NCI-H82 treated with DMSO at 0.1 percent for 48 hours (cell line): Measurements from ENCODE around the gene KLHDC7B.
"Not testable (repeated sequence)": the region's sequence is repeated elsewhere in the genome, so short reads cannot be mapped to it uniquely, and the experiment has no call there.

Source experiments
- DNase-seq: peaks from one replicate; lab custom pipeline; 2025; ENCODE audit not compliant: unreplicated experiment; lab: John Stamatoyannopoulos, UW

The KLHDC7B gene

DNA sequence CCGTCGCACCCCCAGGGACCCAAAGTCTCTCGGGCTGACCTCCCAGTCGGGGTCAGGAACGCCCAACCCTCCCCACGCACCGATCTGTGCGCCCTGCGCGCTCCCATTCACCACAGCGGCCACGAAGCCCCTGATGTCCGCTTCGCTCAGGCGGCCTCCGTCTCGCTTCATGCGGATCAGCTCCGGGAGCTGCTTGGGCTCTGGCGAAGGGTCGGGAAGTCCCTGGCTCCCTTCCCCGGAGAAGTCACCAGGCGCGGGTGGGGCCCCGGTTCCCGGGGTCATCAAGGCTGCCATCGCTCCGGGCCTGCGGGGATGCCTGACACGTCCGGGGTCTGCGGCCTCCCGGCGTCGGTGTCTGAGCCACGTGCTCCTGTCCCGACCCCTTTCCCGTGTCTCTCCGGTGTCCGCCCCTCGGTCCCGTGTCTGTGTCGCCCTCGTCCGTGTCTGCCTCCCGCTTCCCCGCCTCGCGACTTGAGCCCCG, 16.2 kb upstream of the KLHDC7B start:
- DNase-seq = no peak

DNA sequence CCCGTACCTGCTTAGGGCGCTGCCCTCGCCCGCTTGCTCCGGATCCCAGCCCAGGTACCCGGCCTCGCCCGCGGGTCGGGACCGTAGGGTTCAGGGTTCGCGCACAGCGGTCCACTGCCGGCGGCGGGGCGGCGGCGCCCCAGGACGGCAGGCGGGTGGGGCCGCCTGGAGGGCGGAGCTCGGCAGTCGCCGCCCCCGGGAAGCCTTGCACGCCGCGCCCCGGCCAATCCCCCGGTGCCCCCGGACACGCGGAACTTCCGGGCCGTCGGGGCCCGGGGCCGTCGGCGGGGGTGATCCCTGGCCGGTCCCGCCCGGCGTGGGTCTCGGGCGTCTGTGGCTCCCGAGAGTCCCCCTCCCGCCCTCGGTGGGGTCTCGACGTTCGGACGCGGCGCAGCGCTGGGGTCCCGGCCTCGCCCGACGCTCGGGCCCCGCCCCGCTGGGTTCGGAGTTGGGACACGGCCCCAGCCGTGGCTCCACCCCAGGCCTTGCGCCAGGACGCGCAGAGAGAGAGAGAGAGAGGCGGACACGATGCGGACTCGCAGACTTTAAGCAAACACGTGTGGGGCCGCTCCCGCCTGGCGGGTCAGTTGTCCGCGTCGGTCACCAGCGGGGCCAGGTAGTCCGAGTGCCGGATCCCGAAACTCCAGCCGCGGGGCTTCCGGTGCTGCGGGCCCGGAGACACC, 15.7 kb upstream of the KLHDC7B start, which contains the start of gene TYMP:
Gene TYMP (minus strand): TSS at position 116 of the 683 bp plus-strand sequence. CDS start 303 bp downstream, outside the sequence.
- no peak for DNase-seq

DNA sequence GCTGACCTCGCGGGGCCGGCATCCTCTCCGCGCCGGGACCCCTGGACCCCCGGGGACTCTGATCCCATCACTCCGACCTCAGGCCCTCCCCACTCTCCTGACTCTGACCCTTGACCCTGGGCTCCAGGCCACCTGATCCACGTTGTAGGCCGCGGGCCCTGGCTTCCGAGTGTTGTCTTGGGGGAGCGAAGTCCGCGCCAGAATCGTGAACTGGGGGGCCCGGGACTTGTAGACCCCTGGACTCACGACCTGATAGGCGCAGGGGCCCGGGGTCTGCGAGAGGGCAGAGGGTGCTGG, 15.2 kb upstream of the KLHDC7B start:
- no peak for DNase-seq

DNA sequence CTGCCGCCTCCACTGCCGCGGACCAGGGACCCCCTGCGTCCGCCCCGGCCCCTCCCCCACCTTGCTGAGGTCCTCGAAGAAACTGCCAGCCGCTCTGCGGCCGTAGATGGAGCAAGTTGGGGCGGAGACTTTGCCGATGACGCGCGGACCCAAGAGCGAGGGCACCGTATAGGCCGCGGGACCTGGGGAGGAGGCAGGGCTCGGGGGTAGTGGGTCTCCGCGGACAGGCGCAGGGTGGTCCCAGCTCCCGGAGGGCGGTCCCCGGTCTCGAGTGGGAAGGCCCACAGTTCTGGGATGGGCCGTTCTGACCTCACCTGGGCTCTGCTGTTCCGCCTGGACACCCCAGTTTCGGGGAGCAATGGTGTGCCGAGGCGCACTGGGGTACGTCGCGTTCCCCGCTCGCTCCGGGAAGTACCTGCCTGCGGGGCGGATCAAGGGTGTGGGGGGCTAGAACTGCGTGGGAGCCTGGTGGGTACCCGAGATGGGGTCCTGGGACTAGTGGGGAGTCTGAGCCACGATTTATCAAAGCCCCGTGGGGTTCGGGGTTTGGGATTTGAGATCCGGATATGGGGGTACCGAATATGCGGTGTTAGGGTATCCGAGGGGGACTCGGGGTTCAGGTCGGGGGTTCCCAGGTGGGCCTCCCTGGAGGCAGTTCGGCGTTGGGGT, 14.7 kb upstream of the KLHDC7B start:
- DNase-seq = no peak

DNA sequence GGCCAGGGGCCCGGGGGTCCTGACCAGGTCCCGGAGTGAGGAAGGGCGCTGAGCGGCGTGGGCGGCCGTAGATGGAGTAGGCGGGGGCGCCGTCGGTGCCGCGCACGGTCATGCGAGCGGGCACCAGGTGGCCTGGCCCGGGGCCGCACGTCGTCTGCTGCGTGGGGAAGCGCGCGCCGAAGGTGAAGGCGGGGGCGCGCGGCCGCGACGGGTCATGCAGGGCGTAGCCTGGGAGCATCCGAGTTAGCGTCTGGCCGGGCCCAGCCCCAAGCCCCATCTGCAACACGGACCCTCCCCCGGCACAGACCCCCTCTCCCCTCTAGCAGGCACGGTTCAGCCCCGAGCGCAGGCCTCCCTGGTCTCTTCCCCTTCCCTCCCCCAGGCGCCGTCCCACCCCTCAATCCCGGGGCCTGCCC, 14.1 kb upstream of the KLHDC7B start:
- DNase-seq = no peak

DNA sequence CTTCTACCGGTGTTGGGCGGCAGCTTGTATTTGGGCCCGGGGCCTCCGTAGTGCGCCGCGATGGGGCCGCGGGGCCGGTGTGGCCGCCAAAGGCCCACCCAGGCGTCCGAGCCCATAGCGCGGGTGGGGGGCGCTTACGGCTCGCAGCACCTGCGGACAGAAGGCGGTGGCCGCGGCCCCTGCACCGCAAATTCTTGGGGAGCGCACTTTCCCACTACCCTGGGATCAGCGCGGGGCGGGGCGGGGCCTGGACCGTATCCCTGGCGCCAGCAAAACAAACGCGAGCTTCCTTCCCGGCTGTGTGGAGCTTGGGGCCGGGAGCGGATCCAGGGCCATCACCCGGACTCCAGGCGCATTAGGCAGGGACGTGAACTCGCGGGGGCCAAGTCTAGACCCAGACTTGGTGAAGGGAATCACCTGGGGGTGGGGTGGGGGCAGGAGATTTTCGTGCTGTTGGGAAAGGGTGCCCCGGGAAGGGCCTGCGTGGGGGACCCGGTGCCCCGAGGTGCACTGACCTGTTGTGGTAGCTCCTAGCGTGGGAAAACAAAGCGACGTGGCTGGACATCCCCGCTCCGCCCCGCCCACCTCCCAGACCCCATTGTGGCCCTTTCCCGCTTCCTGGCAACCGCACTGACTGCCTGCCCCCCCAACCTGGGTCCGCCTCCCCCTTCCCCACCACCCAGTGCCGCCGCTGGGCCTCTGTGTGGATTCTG, 13.6 kb upstream of the KLHDC7B start:
- DNase-seq = no peak

DNA sequence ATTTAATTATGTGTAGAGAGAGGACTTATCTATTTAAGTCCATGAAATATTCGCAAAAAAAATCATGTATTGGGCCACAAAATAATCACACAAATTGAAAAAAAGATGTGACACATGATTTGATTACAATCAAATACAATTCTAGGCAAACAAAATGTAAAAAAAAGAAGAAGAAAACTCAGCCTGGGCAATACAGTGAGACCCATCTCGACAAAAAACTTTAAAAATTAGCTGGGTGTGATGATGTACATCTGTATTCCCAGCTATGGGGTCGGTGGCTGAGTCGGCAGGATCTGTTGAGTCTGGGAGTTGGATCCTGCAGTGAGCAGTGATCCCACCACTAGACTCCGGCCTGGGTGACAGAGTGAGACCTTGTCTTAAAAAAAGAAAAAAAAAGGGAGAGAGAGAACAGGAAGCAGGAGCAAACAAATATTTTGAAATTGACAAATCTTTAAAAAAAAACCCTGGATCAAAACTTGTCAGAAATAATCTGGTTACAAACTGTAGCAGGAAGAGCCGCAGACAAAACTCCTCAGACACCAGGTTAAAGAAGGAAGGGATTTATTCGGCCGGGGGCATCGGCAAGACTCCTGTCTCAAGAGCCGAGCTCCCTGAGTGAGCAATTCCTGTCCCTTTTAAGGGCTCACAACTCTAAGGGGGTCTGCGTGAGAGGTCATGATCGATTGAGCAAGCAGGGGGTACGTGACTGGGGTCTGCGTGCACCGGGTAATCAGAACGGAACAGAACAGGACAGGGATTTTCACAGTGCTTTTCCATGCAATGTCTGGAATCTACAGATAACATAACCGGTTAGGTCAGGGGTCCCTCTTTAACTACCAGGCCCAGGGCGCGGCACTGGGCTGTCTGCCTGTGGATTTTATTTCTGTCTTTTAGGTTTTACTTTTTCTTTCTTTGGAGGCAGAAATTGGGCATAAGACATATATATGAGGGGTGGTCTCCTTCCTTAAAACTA, 12.6 kb upstream of the KLHDC7B start:
- DNase-seq = no peak

DNA sequence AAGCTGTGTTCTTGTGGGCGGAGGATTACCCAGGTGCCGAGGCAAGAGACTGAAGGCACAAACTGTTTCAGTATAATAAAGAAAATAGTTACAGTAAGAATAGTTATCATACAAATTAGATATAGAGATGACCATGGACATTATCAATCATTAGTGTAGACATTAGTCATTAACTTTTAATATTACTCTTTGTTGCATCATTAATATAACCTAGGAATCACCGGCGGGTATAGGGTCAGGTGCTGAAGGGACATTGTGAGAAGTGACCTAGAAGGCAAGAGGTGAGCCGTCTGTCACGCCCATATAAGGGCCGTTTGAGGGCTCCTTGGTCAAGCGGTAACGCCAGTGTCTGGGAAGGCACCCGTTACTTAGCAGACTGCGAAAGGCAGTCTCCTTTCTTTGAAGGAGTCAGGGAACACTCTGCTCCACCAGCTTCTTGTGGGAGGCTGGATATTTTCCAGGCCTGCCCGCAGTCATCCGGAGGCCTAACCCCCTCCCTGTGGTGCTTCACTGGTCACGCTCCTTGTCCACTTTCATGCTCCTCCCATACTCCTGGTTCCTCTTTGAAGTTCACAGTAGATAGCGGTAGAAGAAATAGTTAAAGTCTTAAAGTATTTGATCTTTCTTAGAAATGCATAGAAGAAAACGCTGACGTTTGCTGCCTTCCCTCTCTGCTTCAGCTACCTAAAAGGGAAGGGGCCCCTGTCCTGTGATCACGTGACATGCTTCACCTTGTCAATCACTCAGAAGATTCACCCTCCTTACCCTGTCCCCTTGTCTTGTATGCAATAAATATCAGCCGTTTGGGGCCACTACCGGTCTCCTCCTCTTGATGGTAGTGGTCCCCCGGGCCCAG, 11.6 kb upstream of the KLHDC7B start:
- not testable (repeated sequence) for DNase-seq

DNA sequence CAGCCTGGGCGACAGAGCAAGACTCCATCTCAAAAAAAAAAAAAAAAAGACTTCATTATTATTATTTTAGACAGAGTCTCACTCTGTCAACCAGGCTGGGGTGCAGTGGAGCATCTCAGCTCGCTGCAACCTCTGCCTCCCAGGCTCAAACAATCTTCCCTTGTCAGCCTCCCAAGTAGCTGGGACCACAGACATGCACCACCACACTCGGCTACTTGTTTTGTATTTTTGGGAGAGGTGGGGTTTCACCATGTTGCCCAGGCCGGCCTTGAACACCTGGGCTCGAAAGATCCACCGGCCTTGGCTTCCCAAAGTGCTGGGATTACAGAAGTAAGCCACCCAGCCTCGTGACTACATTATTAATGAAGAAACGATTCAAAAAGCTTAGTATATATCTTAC, 10.6 kb upstream of the KLHDC7B start:
- no peak for DNase-seq

DNA sequence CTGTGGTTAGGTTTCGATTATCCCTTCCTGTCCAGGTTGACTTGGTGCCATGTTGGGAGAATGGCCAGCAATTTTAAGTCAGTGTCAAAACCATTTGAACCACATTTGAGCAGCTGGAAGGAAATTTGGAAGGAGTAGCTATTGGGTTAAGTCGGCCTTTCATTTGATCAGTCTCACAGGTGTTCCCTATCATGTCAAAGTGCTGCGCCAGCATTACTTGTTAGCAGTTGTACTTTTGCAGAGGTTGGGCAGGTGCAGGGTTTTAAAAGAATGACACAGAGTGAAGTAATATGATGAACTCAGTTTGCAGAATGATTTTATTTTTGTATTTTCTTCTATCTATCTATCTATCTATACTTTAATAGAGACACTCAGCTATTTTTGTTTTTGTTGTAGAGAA, 9.5 kb upstream of the KLHDC7B start:
- no peak for DNase-seq

DNA sequence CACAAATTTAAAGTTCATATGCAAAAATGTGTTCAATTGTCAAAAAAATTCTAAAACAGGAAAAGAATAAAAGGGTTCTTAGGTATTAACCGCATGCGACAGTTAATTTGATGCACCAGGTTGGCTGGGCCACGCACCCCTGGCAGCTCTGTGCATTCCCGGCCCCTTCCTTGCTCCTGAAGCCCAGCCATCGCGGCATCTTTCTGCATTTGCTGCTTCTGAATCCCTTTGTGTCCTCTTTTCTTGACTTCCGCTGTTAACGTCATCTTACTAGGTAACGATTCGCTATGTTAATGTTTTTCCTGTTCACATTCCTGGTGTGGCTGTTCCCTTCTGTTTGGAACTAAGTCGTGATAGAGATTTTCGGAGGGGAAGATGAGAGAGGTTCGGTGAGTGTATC, 7.9 kb upstream of the KLHDC7B start:
- DNase-seq = no peak

DNA sequence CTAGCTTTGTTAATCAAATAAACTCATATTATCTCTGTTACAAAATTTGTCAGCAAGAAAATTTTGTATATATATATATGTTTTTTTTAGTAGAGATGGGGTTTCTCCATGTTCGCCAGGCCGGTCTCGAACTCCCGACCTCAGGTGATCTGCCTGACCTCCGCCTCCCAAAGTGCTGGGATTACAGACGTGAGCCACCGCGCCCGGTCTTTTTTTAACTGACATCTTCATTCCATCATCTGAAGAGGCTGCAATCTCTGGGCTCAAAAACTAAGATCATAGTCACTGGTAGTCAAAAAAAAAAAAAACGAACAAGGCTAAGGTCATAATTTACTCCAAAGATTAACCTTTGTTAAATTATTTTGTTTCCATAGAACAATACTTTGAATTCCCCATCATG, 5.3 kb upstream of the KLHDC7B start:
- DNase-seq = no peak

DNA sequence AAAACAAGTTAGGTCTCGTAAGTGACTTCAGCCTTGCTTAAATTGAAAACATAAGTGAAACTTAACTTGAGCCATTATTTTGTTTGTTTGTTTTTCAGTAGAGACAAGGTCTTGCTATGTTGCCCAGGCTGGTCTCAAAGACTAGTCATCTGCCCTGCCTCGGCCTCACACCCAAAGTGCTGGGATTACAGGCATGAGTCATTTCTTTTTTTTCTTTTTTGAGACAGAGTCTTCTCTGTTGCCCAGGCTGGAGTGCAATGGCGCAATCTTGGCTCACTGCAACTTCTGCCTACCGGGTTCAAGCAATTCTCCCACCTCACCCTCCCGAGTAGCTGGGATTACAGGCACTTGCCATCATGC, 4.1 kb upstream of the KLHDC7B start:
- not testable (repeated sequence) for DNase-seq

DNA sequence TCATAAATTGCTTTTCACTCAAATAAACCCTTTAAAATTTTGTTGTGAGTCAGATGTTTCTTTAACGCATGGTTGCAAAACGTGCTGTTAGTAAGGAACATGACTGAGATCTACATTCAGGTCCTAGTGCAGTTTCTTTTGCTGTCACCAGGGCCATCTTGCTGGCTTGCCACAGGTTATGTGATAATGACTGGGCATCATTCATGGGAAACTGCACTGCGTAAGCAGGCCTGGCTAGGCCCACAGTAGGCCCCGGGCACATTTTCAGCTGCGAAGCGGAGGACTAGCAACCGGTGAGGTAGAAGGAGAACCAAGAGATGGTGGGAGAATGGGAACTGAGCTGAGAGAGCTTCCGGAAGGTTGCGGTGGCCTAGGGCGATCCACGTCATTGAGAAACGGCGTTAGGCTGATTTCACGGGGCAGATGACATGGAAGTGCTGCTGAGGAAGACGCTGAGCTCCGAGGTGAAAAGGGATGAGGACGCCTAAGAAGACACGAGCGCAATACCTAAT, 3.2 kb upstream of the KLHDC7B start:
- no peak for DNase-seq

DNA sequence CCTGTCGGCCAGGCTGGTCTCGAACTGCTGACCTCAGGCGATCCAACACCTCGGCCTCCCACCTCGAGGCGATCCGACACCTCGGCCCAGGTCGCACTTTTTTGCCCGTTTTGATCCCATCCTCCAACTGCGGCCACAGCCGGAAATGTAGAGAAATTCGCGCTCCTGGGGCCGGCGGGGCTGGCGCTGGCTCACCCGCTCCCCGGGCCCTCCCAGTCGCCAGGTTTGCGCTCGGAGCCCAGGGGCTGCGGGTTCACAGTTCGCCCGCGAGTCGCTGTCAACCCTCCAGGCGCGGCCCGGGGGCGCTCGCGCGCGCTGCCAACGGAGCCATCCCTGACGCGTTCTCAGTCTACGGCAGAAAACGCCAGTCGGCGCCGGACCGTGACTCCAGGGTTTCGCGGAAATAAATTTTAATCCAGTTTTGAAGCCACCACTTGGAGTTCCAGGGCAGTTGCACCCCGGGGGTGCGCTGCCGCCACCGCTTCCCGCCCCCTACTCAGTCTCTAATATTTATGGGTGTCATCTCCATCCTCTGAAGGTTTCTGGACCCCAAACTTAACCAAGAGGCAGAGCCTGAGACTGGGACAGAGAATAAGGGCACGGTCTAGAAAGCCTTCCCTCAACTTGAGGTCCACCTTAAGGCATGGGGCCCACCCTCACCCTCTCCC, 1.5 kb upstream of the KLHDC7B start:
- no peak for DNase-seq

DNA sequence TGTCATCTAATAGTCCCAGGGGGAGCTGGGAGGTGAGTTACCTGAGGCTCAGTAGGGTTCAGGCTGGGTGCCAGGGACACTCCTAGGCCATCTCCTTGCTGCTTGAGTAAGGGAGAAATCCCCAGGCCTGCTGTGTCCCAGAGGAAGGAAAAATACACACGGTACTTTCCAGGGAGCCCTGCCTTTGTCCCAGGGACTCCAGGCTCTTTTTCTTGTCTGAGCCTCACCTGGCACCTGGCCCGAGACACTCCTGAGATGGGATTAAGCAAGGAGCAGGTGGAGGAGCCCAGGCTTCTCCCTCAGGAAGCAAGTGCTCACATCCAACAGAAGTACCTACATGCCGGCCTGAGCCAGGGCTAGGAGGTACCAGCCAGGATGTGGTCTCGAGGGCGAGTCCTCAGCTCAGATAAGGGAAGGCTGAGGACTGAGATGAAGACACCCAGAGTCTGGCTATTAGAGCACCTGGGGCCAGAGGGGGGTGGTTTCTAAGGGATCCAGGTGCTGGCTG, 899 bp upstream of the KLHDC7B start:
- DNase-seq = no peak

DNA sequence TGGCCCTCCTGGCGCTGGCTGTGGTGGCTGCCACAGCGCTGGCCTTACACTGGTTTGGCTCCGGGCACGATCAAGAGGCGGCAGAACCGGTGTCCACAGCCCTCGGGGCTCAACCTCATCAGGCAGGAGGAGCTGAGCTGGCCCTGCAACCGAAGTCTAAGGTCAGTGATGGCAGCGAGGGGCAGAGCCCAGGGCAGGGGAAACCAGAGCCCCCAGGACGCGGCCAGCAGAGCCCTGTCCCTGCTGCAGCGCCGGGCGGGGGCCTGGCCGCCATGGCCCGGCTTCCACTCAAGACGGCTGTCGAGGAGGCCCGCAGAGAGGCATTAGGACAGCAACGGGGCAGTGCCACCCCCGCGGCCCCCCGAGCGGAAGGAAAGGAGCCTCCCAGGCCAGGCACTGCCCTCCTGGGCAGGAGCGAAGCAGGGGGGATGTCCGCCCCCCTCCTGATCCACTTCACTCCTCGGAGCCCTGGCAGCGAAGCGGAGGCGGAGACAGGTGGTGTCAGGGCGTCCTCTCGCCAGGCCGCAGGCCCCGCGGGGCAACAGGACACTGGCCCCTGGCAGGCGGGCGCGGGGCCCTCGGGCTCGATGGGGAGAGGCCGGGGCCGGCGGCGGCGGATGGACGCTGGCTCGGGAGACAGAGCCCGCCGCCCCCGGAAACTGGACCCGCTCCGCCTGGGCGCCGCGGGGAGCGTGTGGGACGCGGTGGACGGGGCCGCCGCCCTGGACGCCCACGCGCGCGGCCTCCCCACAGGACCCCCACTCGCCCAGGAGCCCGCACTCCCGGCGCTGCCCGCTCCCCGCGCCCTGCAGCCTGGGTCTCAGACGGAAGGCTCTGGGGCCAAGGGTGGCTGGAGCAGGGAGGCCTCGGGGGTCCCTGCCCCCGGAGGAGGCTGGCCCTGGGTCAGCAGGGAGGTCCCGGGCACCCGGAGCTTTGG, 895 bp downstream of the KLHDC7B start:
- no peak for DNase-seq
